IPS-20b (cell line): ENCODE data around the gene SLAIN1.

Experiments
- H3K27ac ChIP-seq: one replicate; pipeline ENCODE4 v1.5.1; 2013; ENCODE audit warnings: low read length
- H3K27me3 ChIP-seq: 2 replicates; pipeline ENCODE4 v1.6.1; 2013; ENCODE audit warnings: mild to moderate bottlenecking, low read length, inconsistent platforms; ENCODE audit not compliant: insufficient read depth
- H3K36me3 ChIP-seq: 2 replicates; pipeline ENCODE4 v1.6.1; 2013; ENCODE audit warnings: low read depth, mild to moderate bottlenecking, inconsistent platforms, low read length, moderate library complexity; ENCODE audit not compliant: insufficient read depth
- H3K4me1 ChIP-seq: 2 replicates; pipeline ENCODE4 v1.6.1; 2013; ENCODE audit warnings: mild to moderate bottlenecking, control low read depth, inconsistent platforms, low read length, moderate library complexity; ENCODE audit not compliant: insufficient read depth
- H3K4me3 ChIP-seq: 2 replicates; pipeline ENCODE4 v1.5.1; 2013; ENCODE audit warnings: mild to moderate bottlenecking, low read length, inconsistent platforms
- H3K9ac ChIP-seq: 2 replicates; pipeline ENCODE4 v1.6.1; 2013; ENCODE audit warnings: low read depth, mild to moderate bottlenecking, inconsistent platforms, low read length, moderate library complexity
- H3K9me3 ChIP-seq: 2 replicates; pipeline ENCODE4 v1.6.1; 2013; ENCODE audit warnings: mild to moderate bottlenecking, low read depth, low read length, inconsistent platforms; ENCODE audit not compliant: insufficient read depth

The SLAIN1 gene

DNA sequence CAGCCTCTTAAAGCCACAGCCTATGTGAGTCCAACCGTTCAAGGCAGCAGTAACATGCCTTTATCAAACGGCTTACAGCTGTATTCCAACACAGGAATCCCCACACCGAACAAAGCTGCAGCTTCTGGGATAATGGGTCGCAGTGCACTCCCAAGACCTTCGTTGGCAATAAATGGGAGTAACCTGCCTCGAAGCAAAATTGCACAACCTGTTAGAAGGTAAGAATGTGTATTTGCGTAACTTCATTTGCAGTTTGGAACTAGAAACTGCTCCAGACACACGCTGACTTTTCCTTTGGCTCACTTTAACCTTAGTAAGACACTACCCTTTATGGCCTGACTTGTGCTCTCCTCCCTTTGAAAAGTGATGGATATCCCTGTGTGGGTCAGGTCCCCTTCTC is 63.4 kb downstream of the SLAIN1 start:
- Histone ChIP-seq H3K27me3 (no peaks in the 10 kb centered on the region), H3K36me3 (peaks cover 58% of the 10 kb centered on the region), H3K4me3 (no peak overlapping the region), H3K9me3 (no peaks in the 10 kb centered on the region), H3K27ac (no peak overlapping the region), H3K9ac (no peak overlapping the region), H3K4me1 (no peaks in the 10 kb centered on the region)

GRCh38 chr13:77767413-77767812 is 69.9 kb downstream of the SLAIN1 start:
- H3K4me1 ChIP-seq = no peaks in the 10 kb centered on the region
- no peak overlapping the region for H3K9ac ChIP-seq
- H3K9me3 ChIP-seq = no peaks in the 10 kb centered on the region
- no peak overlapping the region for H3K4me3 ChIP-seq
- peaks cover 34% of the 10 kb centered on the region; the same call in 1 of the 2 replicates for H3K36me3 ChIP-seq
- no peak overlapping the region for H3K27ac ChIP-seq
- no peaks in the 10 kb centered on the region for H3K27me3 ChIP-seq

- Histone ChIP-seq H3K27me3 (no peaks in the 10 kb centered on the region), H3K36me3 (no peaks in the 10 kb centered on the region)
Measured at GRCh38 chr13:77774181-77774580, 76.7 kb downstream of the SLAIN1 start.

DNA sequence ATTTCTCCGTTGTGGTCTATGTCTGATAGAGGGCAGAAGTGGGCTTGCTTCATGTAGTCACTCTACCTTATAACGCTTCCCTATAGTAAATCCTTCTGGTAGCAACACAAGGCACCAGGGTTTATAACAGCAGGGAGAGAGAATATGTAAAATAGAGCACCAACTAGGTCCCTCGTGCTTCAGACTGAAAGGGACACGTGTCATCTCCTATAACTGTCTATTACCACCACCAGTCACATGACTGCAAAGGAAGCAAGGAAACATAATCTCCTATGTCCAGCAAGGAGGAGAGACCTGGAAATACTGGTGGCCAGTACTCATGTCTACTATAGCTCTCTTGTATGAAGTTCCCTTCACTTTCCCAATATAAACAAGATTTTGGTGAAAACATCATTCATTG is 79.2 kb downstream of the SLAIN1 start:
- no peaks in the 10 kb centered on the region for H3K9me3 ChIP-seq
- no peak overlapping the region for H3K9ac ChIP-seq
- H3K4me3 ChIP-seq = no peak overlapping the region
- H3K27ac ChIP-seq = no peak overlapping the region
- no peaks in the 10 kb centered on the region for H3K27me3 ChIP-seq
- no peaks in the 10 kb centered on the region for H3K4me1 ChIP-seq
- H3K36me3 ChIP-seq = no peaks in the 10 kb centered on the region

More at GRCh38 chr13:77774181-77774580, 76.7 kb downstream of the SLAIN1 start:
- H3K4me1 ChIP-seq = no peaks in the 10 kb centered on the region
- no peak overlapping the region for H3K9ac ChIP-seq
- H3K27ac ChIP-seq = no peak overlapping the region
- no peak overlapping the region for H3K4me3 ChIP-seq
- H3K9me3 ChIP-seq = no peaks in the 10 kb centered on the region

- H3K9ac ChIP-seq = no peak overlapping the region
- H3K36me3 ChIP-seq = no peaks in the 10 kb centered on the region
- no peak overlapping the region for H3K4me3 ChIP-seq
Measured at GRCh38 chr13:77779552-77780272, 82.2 kb downstream of the SLAIN1 start.

GRCh38 chr13:77781808-77782207 is 84.3 kb downstream of the SLAIN1 start:
- H3K27me3 ChIP-seq = no peaks in the 10 kb centered on the region
- H3K9me3 ChIP-seq = peaks cover 6% of the 10 kb centered on the region
- H3K9ac ChIP-seq = no peak overlapping the region
- H3K4me3 ChIP-seq = no peak overlapping the region
- H3K27ac ChIP-seq = no peak overlapping the region
- peaks cover 5% of the 10 kb centered on the region; the same call in 1 of the 2 replicates for H3K4me1 ChIP-seq
- no peaks in the 10 kb centered on the region for H3K36me3 ChIP-seq

More at GRCh38 chr13:77779552-77780272, 82.2 kb downstream of the SLAIN1 start:
- no peaks in the 10 kb centered on the region for H3K27me3 ChIP-seq
- peaks cover 3% of the 10 kb centered on the region; the same call in 1 of the 2 replicates for H3K4me1 ChIP-seq
- peaks cover 6% of the 10 kb centered on the region for H3K9me3 ChIP-seq
- no peak overlapping the region for H3K27ac ChIP-seq

DNA sequence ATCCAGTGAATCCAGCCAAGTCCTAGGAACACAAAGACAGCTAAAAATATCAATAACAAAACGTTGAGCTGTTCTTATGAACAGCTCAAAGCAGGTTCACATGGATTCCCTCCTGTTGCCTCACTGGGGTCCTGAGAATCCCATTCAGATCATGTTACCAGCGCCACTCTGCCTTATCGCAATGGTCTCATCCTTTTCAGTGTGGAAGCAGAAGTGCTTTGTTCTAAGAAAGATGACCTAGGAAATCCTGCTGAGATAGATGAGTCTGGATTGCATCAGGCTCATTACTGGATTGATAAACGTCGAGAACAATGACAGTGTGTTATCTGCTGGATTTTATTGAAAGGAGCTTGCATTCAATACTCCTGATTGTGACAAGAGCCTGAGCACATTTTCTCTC is 87.0 kb downstream of the SLAIN1 start:
- H3K27me3 ChIP-seq = no peaks in the 10 kb centered on the region
- H3K27ac ChIP-seq = no peak overlapping the region
- H3K9me3 ChIP-seq = peaks cover 6% of the 10 kb centered on the region
- H3K4me1 ChIP-seq = peaks cover 5% of the 10 kb centered on the region; the same call in 1 of the 2 replicates
- no peak overlapping the region for H3K9ac ChIP-seq
- H3K4me3 ChIP-seq = no peak overlapping the region
- H3K36me3 ChIP-seq = no peaks in the 10 kb centered on the region

- H3K27me3 ChIP-seq = no peaks in the 10 kb centered on the region
- no peak overlapping the region for H3K9ac ChIP-seq
- H3K4me3 ChIP-seq = no peak overlapping the region
- H3K4me1 ChIP-seq = peaks cover 5% of the 10 kb centered on the region; the same call in 1 of the 2 replicates
- no peak overlapping the region for H3K27ac ChIP-seq
- no peaks in the 10 kb centered on the region; the same call in 1 of the 2 replicates for H3K36me3 ChIP-seq
- H3K9me3 ChIP-seq = peaks cover 22% of the 10 kb centered on the region
Measured at GRCh38 chr13:77786695-77787287, 89.3 kb downstream of the SLAIN1 start.

DNA sequence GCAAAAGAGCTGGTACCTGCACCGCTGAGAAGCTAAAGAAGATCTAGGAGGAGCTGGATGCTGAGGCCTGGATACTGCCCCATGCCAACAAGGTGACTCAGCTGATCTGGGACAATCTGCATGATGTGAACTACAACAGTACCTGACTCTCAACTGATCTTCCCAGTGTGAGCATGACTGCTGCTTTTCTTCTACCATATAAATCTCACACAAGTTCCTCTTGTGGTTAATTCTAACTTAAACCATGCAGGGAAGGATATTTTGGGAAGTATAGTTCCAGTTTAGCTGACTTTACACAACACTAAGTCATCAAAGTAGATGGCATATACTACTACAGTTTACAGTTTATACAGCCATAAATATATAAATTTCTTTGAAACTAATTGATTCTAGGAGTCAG is 91.9 kb downstream of the SLAIN1 start:
- H3K4me1 ChIP-seq = peaks cover 5% of the 10 kb centered on the region; the same call in 1 of the 2 replicates
- no peak overlapping the region for H3K9ac ChIP-seq
- H3K9me3 ChIP-seq = peaks cover 33% of the 10 kb centered on the region
- H3K27ac ChIP-seq = no peak overlapping the region
- no peak overlapping the region for H3K4me3 ChIP-seq
- no peaks in the 10 kb centered on the region; the same call in 1 of the 2 replicates for H3K36me3 ChIP-seq
- no peaks in the 10 kb centered on the region for H3K27me3 ChIP-seq

DNA sequence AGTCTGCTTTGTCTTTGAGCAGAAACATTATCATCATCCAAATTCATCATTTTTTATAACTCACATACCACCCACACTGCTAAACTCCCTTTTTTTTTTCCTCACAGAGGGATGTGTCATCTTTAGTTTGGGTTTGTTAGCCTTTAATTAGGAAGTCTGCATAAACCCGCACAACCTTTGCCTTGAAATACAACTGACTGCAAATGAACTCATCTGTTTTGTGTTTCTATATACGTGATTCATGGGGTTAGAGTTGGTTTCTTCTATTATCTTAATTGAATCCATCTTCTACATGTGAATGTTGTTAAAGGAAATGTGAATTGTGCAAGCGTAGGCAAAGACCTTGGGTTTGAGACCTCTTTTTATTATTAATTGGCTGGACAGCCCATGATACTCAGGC is 102.7 kb downstream of the SLAIN1 start:
- Histone ChIP-seq H3K4me3 (no peak overlapping the region), H3K36me3 (no peaks in the 10 kb centered on the region), H3K27me3 (no peaks in the 10 kb centered on the region)

DNA sequence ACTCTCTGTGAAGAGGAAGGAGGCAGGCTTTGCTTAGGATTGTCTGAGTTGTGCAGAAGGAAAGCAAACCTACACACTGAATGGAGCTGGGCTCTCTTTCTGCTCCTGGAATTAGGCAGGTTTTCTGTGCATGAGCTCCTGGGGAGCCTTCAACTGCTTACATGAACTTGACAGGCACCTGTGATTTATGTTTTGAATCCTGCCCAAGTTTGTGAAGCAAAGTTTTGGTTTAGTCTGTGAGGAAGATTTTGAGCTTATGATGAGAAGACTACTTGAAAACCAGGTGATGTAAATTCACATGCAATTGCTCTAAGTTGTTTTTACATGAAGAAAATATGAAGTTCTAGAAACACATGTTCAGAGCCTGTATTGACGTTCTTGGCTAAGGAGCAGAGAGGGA is 109.0 kb downstream of the SLAIN1 start:
- Histone ChIP-seq H3K9ac (no peak overlapping the region), H3K9me3 (no peaks in the 10 kb centered on the region)

More for the DNA sequence above, 102.7 kb downstream of the SLAIN1 start:
- Histone ChIP-seq H3K27ac (no peak overlapping the region), H3K4me1 (no peaks in the 10 kb centered on the region), H3K9ac (no peak overlapping the region), H3K9me3 (peaks cover 1% of the 10 kb centered on the region; the same call in 1 of the 2 replicates)

More for the DNA sequence above, 109.0 kb downstream of the SLAIN1 start:
- no peaks in the 10 kb centered on the region for H3K27me3 ChIP-seq
- no peaks in the 10 kb centered on the region for H3K36me3 ChIP-seq
- no peak overlapping the region for H3K27ac ChIP-seq
- no peaks in the 10 kb centered on the region for H3K4me1 ChIP-seq
- H3K4me3 ChIP-seq = no peak overlapping the region
